Right renal cortex interstitium (tissue), 3 donors: ENCODE data around the gene CHMP2A. TPM values are rescaled to one million over a fixed set of nuclear protein-coding genes. Genes with fewer than 3 reads are reported as not detected.
A peak's percentile ranks its signal among the peaks of the same experiment; 100 is the strongest.
"Not testable (repeated sequence)": the region's sequence is repeated elsewhere in the genome, so short reads cannot be mapped to it uniquely, and the experiment has no call there.

ENCODE experiments used
- DNase-seq, 3 donors: peaks; one replicate each; pipeline ENCODE4 v3.0.0-alpha.2; 2013; ENCODE audit warnings: low read depth in 3 of 3, low spot score in 2 of 3
- polyA plus RNA-seq, 3 donors: library from polyadenylated mRNA; unstranded; fragments of 120-200 nt; gene quantifications; one replicate each; pipeline ENCODE4 v1.2.1, GENCODE V29; 2013; ENCODE audit not compliant: insufficient read length in 3 of 3

The CHMP2A gene
- polyA plus RNA-seq: 100 to 1,000 TPM; 124 to 134 (median 127) TPM

- peak in 2 of 3 donors; percentile 92 to 95 for DNase-seq
Observed at GRCh38 chr19:58554494-58555368, at the start of gene CHMP2A. TSS of gene CHMP2A (minus strand) at chr19:58555105. CDS start at chr19:58554212, 893 bp downstream.

GRCh38 chr19:58586133-58586765, 31.3 kb upstream of the CHMP2A start:
- DNase-seq: no peak

- no peak for DNase-seq
Observed at GRCh38 chr19:58585442-58586132, 30.7 kb upstream of the CHMP2A start.

- DNase-seq: no peak
Observed at GRCh38 chr19:58584498-58585441, 29.9 kb upstream of the CHMP2A start.

DNA sequence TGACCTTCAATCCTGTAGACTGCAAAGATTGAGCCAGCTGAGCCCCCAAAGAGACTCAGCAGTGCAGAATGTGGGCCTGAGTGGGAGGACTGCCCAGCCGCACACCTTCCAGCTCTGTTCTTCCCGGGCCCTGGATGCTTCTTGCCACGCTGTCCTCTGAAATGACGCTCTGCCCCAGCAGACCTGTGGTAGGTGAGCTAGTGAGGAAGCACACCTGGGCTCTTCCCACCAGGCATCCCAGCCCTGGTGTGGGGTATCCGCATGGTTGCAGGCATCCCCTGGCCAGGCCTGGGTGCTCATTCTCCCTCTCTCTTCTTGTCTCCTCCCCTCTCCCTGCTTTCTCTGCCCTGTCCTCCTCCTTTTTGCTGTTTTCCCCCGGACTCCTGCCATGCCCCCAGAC, 28.1 kb upstream of the CHMP2A start:
- DNase-seq: no peak

DNA sequence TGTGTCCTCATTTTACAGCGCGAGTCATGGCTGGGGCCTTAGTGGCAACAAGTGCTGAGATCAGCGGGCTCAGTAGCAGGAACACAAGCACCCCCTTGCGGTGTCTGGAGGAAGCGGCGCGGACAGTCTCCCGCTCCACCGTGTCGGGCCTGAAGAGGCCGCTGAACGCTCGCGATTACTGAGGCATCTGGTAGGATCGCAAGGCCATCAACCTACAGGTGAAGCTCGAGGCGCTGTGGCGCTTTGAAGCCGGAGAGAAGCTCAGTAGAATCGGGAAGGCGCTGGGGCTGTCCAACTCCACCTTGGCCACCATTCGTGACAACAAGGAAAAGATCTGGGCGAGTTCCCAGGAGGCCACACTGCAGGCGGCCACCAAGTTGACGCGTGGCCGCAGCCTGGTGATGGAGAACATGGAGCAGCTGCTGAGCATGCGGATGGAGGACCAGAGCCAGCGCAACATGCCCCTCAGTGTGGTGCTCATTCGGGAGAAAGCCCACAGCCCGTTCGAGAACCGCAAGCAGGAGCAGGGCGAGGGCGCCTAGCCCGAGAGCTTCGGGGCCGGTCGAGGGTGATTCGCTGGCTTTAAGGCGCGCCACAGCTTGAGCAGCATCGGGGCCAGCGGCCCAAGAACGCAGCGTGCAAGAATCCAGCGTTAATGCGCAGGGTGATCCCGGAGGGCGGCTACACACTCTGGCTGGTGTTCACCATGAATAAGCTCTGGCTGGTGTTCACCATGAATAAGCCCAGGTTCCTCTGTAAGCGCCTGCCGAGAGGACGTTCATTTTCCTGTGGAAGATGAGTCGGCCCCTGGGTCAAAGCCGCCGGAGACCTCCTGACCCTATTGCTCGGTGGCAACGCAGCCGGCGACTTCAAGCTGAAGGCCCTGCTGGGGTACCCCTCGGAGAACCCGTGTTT, 26.6 kb upstream of the CHMP2A start:
- peak in 1 of 3 donors; percentile 67 for DNase-seq

GRCh38 chr19:58579473-58580142, 24.7 kb upstream of the CHMP2A start:
- DNase-seq: no peak

DNA sequence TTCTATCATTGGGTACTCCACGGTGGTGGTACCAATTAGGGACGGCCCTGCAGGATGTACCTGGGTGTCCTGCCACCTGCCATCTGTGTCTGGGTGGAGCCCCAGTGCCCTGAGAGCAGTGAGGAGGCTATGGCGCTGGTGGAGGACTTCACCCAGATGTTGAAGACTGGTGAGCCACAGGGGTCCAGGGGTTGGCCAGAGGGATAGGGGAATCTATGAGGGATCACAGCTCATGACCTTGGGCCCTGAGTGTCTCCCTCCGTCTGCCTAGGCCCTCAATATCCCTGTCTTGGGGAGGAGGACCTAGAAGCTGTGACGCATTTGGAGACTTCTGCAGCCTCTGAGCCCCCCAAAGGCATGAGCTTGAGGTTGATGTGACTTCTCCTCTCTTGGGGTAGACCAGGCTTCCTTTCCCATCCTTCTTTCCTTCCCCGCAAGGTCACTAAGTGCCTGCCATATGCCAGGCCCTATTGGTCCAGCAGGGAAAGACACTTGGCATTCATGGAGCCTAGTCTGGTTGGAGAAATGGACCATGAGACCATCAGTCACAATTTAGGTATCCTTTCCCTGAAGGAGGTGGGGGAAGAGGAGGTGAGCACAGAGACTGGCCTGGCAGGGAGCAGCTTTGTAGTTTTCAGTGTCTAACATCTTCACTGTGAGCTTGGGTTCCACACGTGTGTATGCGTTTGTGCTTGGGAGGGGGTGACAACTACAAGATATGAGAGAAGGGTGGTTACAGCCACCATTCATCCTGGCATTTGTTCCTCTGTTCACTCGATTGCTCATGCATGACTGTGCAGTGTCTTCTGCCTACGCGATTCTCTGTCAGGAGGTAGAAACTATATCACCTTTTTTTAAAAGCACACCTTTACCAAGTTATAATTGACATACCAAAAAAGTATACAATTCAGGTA, 23.4 kb upstream of the CHMP2A start:
- no peak for DNase-seq

DNA sequence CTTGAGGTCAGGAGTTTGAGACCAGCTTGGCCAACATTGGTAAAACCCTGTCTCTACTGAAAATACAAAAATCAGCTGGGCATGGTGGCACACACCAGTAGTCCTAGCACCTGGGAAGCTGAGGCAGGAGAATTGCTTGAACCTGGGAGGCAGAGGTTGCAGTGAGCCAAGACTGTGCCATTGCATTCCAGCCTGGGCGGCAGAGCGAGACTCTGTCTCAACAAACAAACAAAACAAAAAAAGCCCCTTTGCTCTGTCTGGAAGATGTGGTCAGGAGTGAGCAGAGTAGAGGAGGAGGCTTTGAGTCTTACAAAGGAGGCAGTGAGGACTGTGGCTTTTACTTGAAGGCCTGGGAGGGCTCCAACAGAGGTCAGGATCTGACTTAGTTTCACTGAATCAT, 22.7 kb upstream of the CHMP2A start:
- not testable (repeated sequence) for DNase-seq

DNA sequence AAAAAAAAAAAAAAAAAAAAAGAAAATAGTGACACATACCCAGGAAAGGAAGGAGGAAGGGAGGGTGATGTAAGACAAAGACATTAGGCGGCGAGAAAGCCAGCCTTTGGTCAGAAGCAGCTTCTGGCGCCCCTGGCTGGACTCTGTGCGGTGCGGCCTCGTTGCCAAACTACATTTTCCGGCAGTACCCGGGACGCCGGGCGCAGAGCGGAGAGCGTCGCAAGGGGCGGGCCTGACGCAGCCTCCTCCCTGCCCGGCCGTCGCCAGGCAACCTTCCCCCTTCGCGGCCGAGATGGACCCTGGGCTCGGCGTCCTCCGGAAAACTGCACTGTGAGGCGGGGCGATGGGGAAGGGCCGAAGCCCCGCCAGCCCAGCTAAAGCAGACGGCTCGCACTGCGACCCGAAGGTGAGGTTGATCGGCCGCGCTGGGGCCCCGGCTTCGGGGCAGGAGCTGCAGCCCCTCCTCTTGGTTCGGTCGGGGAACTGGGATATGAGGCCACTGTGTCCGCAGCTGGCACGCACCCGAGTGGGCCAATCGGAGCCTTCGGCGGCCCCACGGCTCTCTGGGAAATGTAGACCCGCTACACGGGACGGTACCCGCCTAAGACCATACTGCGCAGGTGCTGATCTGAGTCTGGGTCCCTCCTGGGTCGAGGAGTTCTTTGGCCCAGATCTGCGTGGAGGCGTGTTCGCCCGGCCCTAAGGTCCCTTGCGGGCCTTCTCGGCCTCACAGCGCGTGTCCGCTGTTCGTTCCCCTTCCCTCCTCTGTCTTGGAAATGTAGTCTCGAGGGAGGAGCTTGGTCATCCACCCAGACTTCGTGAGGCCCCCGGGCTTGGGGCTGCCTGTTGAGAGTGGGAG, 20.5 kb upstream of the CHMP2A start:
- DNase-seq: peak; percentile 86 to 90 (median 89)

GRCh38 chr19:58573658-58574164, 18.8 kb upstream of the CHMP2A start:
- no peak for DNase-seq

- DNase-seq: peak; percentile 98 to 100 (median 100)
Observed at GRCh38 chr19:58572818-58573657, 18.1 kb upstream of the CHMP2A start, which contains the start of gene MZF1. TSS of gene MZF1 (minus strand) at chr19:58573335. CDS start at chr19:58571389, 1,946 bp downstream.

DNA sequence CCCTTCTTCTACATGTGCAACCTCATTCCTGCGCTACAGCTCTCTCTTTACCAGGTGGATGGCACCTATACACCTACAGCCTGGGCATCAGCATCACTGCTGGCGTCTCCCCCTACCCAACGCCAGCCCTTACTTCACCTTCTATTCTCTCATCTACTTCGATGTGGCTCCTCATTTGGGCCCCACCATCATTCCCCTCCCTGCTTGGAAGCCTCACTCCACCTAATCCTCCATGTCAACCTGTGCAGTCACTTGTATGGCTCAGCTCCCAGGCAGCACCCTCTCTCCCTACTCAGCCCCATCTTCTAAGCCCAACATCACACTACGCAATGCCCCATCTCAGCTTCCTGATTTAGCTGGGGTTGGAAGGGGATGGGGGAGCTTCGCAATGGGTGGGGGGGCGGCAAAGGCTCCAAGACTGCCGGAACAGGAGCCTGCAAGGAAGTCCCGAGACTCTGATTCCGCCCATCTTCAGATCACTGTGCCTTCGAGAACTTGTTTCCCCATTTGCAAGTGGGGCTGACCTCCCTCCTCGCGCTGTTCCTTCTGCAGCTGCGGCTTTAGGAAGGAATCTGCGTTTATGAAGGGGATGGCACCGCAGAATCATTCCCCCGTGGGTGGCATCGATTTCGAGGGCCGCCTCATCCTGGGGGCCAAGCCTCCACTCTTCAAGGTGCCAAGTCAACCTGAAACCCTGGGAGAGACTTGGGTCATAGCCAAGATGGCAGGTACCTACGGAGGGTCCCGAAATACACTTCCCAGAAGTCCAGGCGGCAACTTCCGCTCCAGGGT, 17.3 kb upstream of the CHMP2A start:
- DNase-seq: peak in 1 of 3 donors; percentile 91

GRCh38 chr19:58571575-58571947, 16.7 kb upstream of the CHMP2A start:
- DNase-seq: no peak
